GM18873 (cell line): ENCODE data around the gene ADNP.

Experiments used
- ATAC-seq: cut with Tn5 transposase; IDR thresholded peaks from one replicate; pipeline ENCODE4 v1.9.1; 2021; ENCODE audit warnings: mild to moderate bottlenecking, moderate library complexity, moderate number of reproducible peaks; ENCODE audit not compliant: unreplicated experiment, low FRiP score

The ADNP gene

DNA sequence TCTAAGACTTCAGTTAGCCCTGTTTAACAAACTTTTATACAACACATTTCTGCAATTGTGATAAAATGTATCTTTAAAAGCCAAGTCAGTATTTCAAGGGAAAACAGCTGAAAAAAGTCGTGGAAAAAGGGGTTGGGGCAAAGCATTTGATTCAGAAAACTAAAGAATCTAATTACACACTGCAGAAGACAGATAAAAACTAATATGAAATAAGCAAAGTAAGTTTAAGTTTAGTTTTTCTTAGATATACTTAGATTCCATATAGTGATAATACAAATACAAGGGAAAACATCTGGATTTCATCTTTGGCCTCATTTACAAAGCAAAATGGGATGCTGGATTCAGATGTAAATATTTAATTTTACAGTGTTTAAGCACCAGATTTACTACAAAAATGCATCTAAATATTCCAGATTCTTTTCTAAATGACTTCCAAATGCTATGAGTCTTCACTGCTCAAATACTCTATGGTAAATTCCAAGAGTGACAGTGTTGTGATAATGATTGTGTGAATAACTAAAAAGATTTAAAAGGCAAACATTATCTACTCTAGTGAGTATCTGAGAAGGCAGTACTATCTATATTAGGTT, 1.5 kb upstream of the ADNP start:
- ATAC-seq: no peak

DNA sequence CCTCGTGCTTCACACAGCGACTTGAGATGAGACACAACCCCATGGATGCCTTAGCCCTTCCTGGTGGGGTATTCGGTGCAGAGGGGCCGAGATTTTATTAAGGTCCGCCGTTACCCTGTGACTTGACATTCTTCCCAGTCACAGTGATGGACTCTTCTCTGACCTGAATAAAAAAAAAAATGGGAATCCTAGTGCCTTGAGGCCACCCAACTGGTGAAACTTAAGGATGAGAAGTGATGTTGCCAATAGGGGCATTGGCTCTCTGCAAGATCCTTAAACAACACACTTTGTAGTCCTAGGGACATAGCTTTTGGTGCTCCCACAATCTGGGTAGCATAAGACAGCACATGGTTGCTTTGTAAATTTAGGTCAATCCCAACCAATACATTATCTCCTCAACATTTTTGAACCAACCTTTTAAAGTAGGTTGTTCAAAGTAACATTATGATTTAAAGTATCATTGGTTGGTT, 814 bp upstream of the ADNP start:
- no peak for ATAC-seq

DNA sequence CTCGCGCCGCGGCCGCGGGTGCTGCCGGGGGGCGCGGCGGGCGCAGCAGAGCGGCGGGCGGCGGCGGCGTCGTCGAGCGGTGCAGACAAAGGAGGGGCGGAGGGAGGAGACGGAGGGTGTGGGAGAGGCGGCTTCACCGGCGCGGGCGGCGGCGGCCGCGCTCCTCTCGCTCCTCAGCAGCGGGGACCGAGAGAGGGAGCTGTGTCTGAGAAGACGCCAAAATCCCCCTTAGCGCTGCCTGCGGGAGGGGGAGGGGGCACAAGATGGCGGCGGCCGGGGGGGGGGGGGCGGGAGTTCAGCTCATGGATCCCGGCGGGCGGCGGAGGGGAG, 296 bp downstream of the ADNP start:
- peak; percentile 17 for ATAC-seq

DNA sequence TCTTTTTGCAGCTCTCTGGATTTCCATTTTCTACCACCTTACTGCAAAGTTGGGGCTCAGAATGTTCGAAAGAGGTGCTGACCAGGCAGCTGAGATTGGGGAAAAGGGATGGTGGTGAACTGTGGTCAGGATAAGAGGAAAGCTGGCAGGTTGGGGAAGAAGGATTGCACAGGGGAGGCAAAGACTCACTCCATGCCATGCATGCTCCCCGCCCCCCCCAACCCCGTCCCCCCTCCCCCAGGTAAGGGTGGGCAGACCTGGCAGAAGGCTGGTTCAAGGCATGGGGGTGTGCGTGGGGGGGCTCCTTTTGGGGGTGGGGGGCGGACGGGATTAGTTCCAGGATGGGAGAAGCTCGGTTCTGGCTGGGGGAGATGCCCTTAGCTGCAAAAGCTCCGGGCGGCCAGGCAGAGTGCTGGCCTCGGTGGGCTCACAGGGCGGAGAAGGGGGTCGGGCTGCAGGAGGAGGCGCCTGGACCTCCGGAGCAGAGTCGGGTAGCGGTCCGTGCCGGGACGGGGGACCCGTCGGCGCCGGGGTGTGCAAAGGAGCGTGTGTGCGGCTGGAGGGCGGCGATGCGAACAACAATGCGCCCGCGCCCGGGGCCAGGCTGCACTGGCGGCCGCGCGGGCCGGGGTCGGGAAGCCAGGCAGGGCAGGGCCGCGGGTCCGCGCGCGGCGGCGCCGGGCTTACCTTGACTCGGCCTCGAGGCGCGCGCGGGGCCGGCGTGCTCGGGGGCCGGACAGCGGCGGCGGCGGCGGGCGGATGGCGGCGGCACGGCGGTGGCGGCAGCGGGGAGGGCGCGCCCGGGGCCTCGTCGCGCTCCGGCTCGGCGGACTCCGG, 880 bp downstream of the ADNP start:
- ATAC-seq: no peak

DNA sequence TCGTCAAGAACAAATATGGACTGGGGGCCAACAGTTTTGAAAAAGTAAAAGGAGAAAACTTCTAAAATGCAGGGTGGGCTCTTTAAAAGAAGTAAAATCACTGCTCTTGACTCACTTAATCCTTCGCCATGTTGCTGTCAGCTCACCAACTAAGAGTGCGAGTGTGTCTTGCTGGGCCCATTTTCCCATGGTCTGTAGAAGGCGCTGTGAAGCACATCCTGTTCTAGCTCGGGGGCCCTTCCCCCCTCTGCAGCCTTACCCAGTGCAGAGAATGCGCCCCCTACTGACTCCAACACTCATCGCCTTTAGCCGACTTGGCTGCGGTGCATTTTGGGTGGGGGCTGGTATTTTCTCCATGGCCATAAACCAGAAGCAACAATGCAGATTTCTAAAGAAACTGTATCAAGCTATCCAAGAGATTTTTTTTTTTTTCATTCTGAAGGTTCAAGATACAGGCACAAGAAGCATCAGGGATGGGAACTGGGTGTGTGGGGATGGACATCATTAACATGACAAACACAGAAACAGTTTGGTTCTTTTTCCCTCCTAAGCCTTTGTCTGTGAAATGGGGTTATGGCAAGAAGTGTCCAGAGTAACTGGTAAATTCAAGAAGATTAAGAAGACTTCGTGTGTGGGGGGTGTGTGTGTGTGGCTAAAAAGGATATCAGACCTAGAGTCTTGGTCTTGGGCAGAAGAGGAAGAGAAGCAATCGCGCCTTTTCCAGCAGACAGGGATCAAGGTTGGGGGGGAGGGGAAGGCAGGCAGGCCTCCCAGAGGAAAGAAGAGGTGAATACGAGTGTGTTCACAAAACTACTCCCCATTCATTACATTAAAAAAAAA, 1.7 kb downstream of the ADNP start:
- ATAC-seq: peak; percentile 44

DNA sequence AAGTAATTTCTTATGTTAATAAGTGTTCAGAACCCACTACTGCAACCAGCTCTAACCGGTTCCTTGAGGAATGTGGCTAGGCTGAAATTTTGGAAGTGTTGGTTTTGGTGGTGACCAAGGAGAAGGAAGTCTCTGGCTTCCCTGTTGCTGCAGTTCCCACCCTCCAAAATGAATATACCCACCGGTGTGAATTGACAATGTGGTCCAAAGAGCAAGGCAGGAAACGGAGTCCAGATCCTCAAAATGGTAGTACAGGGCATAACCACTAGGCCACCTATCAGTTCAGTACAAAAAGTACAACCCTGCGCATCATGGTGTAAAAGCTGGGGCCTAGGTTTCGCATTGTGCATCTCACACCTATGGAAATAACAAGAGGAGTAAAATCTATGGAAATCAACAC, 2.8 kb downstream of the ADNP start:
- no peak for ATAC-seq

DNA sequence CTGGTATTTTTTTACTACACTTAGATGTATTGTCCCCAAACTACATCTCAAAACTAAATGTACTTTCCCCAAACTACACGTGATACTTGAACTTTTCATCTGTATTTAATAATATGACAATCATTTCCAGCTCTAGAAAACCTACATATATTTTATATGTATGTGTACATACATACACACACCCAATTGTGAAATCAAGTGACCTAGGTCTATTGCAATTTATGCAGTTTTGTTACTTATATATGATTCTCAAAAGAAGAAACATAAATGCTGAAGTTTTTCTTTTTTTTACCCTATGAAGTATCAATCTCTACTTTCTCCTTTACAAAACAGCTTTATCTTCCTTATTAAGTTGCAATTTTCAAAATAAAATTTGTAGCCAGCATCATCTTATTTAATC, 4.7 kb downstream of the ADNP start:
- no peak for ATAC-seq

DNA sequence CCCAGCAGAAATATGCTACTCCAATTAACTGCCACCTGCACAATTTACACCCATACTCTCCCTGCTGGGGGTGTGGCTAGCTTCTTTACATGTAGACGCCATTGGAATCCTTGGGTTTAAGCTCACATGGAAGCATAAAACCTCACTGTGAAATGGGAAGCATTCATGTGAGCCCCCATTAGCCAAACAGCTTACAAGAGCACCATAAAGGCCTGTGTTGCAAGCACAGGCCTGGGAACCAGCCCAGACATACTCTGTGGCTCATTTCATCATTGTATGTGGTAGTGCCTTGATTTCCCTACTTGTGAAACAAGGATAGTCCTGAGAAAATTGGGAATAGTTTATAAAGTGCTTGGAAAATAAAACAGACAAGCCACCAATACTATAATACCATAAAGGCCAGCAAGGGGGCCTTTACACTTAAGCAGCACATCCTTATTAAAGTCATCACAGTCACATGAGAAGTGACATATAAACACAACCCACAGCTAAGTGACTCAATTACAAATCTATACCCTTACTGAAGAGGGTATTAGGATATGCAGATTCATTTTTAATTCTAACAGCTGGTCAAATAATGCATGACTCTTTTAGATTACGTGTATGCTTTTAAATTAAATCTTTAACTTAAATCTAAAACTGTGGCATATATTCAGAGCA, 6.8 kb downstream of the ADNP start:
- ATAC-seq: no peak

DNA sequence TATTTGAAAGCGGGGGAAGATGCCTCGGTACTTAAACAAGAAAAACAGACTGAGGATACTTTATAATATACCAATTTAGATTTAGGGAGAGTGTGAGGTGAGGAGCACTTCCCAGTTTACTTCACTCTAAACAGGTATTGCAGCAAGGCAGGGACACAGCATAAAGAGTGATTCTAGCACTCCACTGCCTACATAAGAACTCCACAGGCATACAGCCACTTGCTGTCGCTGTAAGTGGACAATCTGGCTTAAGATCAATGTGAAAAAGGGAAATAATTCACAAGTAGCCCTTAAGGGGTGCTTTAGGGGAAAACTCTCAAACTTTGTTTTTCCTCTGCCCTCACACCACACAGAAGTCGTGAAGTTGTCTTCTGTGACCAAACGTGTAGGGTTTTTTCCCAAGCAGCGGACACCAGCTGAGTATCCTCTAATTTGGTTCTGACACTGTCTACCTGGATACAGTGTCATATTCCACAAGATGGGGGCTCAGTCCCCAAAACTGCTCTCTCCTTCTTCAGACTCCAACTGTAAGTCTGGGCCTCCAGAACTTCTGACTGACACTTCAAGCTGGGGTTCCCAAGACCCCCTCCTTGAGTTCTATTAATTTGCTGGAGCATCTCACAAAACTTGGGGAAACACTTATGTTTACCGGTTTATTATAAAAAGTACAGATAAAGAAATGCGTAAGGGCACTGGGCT, 9.3 kb downstream of the ADNP start:
- ATAC-seq: no peak

DNA sequence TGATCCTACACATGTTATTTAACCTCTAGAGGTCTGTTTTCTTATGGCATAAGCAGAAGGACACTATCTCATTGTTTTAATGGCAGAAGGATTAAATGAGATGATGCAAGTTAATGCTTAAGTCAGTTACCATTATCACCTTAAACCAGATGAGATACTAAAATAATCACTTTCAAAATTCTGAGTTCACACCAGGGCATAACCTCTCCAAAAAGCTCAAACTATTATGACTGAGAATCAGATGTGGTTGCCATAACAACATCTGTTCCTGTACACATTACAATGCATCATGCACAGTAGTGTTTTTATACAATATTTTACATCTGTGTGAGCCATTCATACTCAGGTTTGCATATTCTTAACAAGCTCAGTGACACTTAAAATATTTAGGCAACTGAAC, 10.2 kb downstream of the ADNP start:
- no peak for ATAC-seq

DNA sequence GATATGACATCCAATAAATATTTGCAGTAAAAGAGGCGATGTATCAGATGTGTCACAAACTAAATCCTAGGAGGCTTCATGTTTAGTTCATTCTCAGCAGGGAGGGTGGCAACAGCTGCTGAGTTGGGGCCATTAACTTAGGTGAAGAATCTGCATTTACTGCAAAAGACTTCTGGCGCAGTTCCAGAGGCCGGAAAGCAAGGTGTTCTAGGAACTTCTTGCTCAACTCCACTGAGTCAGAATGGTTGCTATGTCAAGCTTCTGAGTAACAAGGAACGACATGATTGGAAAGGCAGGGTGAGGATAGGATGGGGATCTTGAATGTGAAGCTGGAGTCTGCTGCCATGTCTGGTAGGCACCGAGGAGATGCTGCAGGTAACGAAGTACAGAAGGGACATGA, 11.7 kb downstream of the ADNP start:
- ATAC-seq: no peak

DNA sequence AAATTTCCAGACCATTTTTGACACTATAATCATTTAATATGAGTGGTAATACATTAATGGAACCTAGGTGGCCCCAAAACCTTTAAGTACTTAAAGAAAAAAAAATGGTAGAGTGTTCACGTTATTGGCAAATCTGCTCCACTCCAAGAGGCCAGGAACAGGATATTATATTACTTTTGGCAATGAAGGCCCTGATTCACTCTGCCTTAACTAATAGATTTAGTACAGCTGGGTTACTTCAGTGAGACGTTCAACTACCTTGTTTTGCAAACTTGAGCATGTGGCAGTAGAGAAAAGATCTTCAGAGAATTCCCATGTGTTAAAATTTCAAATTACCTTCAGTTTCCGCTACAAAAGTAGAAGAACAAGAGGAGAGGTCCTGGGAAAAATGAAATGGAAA, 12.8 kb downstream of the ADNP start:
- no peak for ATAC-seq

DNA sequence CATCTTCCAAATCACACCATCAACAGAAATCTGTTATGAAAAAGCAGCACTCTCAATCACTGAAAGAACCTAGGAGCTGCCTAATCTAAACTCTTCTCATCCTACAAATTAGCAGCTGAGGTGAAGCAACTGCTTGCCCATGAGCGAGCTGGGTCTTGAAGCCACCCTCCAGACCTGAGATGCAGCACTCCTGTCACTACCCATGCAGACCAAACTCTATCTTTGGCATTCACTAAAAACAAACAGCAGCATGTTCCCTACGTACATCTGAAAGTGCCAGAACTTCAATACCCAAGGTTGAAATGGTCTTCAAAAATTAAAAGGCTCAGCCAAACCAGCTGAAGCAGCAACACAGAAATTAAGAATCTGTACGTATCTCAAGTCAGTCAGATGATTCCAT, 14.3 kb downstream of the ADNP start:
- no peak for ATAC-seq

DNA sequence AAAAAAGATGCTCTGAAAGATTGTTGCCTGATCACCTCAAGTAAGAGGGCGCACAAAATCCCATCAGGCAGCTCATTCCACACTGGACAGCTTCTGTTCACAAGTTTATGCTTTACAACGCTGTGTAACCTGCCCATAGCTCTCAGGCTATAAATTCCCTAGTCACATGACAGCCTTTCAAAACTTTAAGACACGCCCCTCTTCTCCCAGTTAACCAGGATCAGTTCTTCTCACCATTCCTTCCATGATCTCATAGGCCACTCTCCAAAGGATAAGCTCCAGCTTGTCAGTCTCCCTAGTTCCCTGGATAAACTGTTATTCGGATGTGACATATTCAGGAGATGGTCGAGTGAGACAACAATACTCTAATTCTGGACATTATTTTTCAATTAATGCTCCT, 15.0 kb downstream of the ADNP start:
- no peak for ATAC-seq

DNA sequence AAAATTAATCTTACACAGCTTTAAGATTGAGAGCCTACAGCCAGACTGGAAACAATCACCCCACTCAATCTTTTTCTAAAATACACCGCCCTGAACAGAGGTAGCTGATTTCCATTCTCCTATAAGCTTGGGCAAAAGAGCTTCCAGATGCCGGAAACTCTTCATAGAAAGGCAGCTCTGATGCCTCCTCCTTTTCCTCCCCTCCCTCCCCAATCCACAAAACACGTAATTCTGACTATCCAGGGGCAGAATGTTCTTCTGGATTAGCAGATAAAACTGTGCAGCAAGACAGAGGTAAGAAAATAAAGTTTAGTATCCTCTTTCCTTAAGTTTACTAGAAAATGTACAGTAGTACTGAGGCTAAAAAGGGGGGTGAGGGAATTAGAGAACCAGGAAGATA, 15.8 kb downstream of the ADNP start:
- ATAC-seq: no peak

DNA sequence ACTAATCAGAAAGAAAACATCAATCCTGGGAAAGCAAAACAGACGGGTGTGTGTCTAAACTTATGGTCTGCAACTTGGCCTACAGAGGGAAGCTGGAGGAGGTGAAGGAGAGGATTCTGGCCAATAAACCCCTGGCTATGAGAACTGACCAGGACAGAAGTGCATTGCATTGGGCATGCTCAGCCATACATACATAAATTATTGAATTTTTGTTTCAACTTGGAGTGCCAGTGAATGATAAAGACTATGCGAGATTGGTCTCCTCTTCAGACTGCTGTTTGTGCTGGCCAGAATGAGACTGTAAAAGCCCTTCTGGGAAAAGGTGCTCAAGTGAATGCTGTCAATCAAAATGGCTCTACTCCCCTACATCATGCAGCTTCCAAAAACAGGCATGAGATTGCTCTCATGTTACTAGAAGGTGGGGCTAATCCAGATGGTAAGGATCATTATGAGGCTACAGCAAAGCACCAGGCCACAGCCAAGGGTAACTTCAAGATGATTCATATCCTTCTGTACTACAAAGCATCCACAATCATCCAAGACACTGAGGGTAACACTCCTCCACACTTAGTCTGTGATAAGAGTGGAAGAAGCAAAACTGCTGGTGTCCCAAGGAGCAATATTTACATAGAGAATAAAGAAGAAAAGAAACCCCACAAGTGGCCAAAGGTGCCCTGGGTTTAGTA, 17.4 kb downstream of the ADNP start:
- ATAC-seq: no peak

DNA sequence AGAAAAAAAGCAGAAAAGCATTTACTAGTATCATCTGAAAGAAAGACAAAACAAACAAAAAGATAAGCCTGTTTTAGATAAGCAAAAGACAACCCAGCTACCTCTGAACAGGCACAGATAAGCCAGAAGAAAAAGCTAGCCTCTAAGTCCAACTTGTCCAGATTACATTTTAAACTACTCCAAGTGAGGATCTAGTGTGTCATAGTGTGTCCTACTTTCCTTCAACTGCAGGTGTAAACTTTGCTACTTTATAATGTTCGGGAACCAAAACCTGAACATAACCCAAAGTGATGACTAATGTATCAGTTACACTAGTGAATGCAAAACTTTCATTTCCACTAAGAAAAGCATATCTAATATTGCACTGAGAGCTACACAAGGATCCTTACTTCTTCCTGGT, 19.5 kb downstream of the ADNP start:
- no peak for ATAC-seq

DNA sequence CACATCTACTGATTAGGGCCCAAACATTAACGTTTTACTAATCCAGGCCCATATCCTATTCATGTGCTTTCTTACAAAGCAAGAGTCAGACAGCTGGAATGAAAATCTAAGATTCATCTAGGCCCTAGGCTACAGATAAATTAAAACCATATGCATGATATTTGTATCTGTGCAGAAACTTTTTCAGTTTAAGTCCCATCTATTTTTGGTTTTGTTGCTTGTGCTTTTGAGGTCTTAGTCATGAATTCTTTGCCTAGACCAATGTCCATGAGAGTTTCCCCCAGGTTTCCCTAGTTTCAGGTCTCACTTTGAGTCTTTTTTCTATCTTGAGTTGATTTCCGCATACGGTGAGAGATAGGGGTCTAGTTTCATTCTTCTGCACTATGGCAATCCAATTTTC, 20.2 kb downstream of the ADNP start:
- no peak for ATAC-seq

DNA sequence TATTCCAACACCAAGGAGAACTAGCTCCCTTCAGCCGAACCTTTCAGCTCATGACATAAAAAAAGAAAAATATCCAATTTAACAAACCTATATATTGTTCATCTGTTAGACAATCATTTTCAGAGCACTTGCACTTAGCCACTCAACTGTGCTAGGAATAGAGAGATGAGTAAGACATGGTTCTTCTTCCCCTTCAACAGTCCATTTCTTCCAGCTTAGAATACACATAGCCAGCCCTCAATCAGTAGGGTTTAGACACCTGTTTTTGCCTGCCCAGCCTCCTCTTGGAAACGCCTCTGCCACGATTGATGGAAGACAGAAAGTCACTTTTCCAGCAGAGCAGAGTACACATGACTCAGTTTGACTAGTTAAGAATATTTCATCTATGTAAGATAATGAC, 21.8 kb downstream of the ADNP start:
- ATAC-seq: no peak

DNA sequence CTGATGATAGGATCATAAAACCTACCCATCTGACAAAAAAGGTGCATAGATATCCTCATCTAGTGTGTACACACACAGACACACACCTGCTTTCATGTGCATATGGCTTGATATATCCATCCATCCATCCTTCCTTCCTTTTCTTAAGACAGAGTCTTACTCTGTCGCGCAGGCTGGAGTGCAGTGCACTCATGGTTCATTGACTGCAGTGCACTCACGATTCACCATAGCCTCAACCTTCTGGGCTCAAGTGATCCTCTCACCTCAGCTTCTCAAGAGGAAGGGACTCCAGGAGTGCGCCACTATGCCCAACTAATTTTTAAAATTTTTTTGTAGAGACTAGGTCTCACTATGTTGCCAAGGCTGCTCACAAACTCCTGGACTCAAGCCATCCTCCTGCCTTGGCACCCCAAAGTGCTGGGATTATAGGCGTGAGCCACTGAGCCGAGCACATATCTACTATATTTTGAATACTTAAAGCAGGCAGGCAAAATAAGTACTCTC, 27.1 kb downstream of the ADNP start:
- ATAC-seq: no peak
